MM.1S (cell line): ENCODE results near the gene SPATC1L.

Experiments used
- EZH2 ChIP-seq: fragments of 300-600 bp; sonication (generic); optimal IDR thresholded peaks from 2 replicates; pipeline ENCODE3; 2017; ENCODE audit warnings: low read depth, mild to moderate bottlenecking, antibody characterized with exemption, low read length, mixed read lengths
- EZH2phosphoT487 ChIP-seq: fragments of 300-600 bp; sonication (generic); IDR thresholded peaks from 2 replicates; pipeline ENCODE4 v1.6.1; 2018; ENCODE audit warnings: antibody characterized with exemption, low read length
- TF ChIP-seq, protein P1 (sequence below): fragments of 300-600 bp; sonication (generic); IDR thresholded peaks from 2 replicates; pipeline ENCODE4 v1.5.1; 2016; ENCODE audit warnings: antibody characterized with exemption, low read length, mixed read lengths

DNA sequence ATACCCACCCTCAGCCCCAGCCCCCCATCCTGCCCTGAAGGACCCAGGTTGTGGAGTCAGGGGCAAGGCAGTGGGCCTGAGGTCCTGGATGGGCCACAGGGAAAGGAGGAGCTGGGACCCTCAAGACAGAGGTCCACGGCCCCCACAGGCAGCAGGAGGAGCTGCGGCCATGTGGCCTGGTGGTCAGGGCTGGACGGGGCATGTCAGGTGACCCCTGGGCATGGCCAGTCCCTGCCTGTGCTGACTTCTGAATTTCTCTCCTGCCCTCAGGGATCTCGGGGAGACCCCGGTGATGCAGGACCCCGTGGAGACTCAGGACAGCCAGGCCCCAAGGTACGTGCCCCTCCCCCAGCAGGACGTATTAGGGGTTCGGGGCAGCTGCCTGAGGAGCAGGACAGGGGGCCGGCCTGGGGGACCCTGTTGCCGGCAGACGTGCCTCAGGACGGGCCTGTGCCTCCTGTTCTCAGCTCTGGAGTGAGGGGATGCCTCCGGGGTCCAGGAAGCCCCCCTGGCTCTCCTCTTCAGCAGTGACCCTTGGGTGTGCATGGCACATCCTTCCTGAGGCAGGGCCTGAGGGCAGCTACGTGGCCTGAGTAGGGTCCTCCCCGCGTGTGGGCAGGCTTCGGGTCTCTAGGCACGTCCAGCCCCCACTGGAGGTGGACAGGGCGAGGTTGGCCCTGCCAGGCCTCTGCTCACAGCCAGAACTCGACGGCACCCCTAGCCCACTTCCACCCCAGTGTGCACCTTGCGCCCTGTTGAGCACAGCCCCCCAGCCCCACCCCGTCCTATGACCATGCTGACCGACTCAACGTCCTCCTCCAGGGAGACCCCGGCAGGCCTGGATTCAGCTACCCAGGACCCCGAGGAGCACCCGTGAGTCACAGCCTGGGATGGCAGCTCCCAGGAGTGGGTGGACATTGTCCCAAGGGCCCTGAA, 62.7 kb downstream of the SPATC1L start:
- no peak for TF ChIP-seq EZH2phosphoT487
- TF ChIP-seq, protein P1, sequence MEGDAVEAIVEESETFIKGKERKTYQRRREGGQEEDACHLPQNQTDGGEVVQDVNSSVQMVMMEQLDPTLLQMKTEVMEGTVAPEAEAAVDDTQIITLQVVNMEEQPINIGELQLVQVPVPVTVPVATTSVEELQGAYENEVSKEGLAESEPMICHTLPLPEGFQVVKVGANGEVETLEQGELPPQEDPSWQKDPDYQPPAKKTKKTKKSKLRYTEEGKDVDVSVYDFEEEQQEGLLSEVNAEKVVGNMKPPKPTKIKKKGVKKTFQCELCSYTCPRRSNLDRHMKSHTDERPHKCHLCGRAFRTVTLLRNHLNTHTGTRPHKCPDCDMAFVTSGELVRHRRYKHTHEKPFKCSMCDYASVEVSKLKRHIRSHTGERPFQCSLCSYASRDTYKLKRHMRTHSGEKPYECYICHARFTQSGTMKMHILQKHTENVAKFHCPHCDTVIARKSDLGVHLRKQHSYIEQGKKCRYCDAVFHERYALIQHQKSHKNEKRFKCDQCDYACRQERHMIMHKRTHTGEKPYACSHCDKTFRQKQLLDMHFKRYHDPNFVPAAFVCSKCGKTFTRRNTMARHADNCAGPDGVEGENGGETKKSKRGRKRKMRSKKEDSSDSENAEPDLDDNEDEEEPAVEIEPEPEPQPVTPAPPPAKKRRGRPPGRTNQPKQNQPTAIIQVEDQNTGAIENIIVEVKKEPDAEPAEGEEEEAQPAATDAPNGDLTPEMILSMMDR: no peak
- TF ChIP-seq EZH2: no peak
